ENCODE measurements around the gene RHBDL3. TPM values are rescaled to one million over a fixed set of nuclear protein-coding genes. Genes with fewer than 3 reads are reported as not detected.

Gene RHBDL3
- total and polyA plus RNA-seq, 2 of the 8 experiments (the other 6 are each of a cell fraction or from before 2014, with no cell fraction given), result 9.6 to 12.2 TPM

- no peak for TF ChIP-seq TCF12 (IDR thresholded peaks at IDR 0.05; ENCODE audit: low read depth, low read length)
- TF ChIP-seq RXRA (IDR thresholded peaks at IDR 0.05; ENCODE audit: insufficient read depth, low read depth, low read length), result no peak
- TF ChIP-seq SIX5 (IDR thresholded peaks at IDR 0.05; ENCODE audit: low read depth, low read length), result no peak
- TF ChIP-seq ASH2L (IDR thresholded peaks at IDR 0.05; ENCODE audit: low read length), result no peak
- TF ChIP-seq MAFK (IDR thresholded peaks at IDR 0.05; ENCODE audit: low read depth, low read length), result no peak
- TF ChIP-seq CEBPB (IDR thresholded peaks at IDR 0.05; ENCODE audit: low read depth, low read length), result no peak
- TF ChIP-seq CREB1 (IDR thresholded peaks at IDR 0.05), result no peak
- 93% methylated on average over 3 of the region's 3 CpGs; no CpG with 5 or more reads in 1 of the 2 experiments for WGBS, 2 experiments (ENCODE audit: extremely low coverage in 1 of 2, insufficient coverage in 1 of 2, insufficient read length in 1 of 2, insufficient replicate concordance in 2 of 2, low coverage in 1 of 2, low lambda C conversion rate in 2 of 2, missing lambda C conversion rate in 1 of 2)
- CTCF ChIA-PET (ENCODE audit: partially characterized antibody), result interaction anchor here (1.0 to 1.3 kb wide), 2 partner anchors 10 to 12 kb away, joined by 4 to 5 read pairs; no protein-coding TSS in a partner anchor
These were observed 65.8 kb downstream of the RHBDL3 start for GRCh38 chr17:32331243-32332040.

More at GRCh38 chr17:32331243-32332040, 65.8 kb downstream of the RHBDL3 start:
- Histone ChIP-seq H4K20me1 (replicated peaks in 1 of 2; ENCODE audit: control insufficient read depth in 1 of 2, insufficient read depth in 2 of 2, low read length in 2 of 2) (no peaks in the 10 kb centered on the region), H2BK20ac (ENCODE audit: low read length) (no peak overlapping the region), H4K91ac (replicated peaks; ENCODE audit: insufficient read length, low read length) (no peak overlapping the region), H3K23me2 (ENCODE audit: low read depth, low read length) (no peaks in the 10 kb centered on the region), H3K4me2 (ENCODE audit: insufficient read depth in 1 of 2, low read depth in 2 of 2, low read length in 2 of 2) (no peak overlapping the region), H4K8ac (ENCODE audit: extremely low read depth, insufficient read depth, low read length) (no peak overlapping the region), H3K4ac (replicated peaks; ENCODE audit: insufficient read length, low read depth, low read length) (no peak overlapping the region), H3K4me3 (ENCODE audit: extremely low read depth in 1 of 4, insufficient read depth in 2 of 4, low read depth in 3 of 4, low read length in 4 of 4) (no peak overlapping the region), H3K4me1 (replicated peaks in 1 of 4; ENCODE audit: control insufficient read depth in 3 of 4, insufficient read depth in 4 of 4, low read length in 3 of 4) (no peaks in the 10 kb centered on the region), H3K9ac (replicated peaks in 1 of 4; ENCODE audit: extremely low read depth in 1 of 4, low read depth in 3 of 4, low read length in 3 of 4) (no peak overlapping the region), H3K27me3 (replicated peaks in 1 of 4; ENCODE audit: control insufficient read depth in 3 of 4, extremely low read depth in 1 of 4, insufficient read depth in 3 of 4, low read length in 3 of 4) (no peaks in the 10 kb centered on the region), H2AK5ac (ENCODE audit: low read depth, low read length) (no peak overlapping the region), H3K9me3 (ENCODE audit: insufficient read depth in 2 of 2, low read depth in 1 of 2, low read length in 1 of 2) (no peaks in the 10 kb centered on the region), H2BK5ac (ENCODE audit: low read depth, low read length) (no peak overlapping the region), H3K18ac (ENCODE audit: extremely low read depth, low read length) (no peak overlapping the region), H3K79me1 (ENCODE audit: low read depth, low read length) (no peaks in the 10 kb centered on the region), H3K27ac (ENCODE audit: low read depth, low read length) (no peak overlapping the region), H3K23ac (ENCODE audit: insufficient read length) (no peak overlapping the region), H3K36me3 (ENCODE audit: control insufficient read depth in 2 of 4, insufficient read depth in 4 of 4, low read length in 3 of 4) (peaks cover 12 to 31% (median 19%) of the 10 kb centered on the region in 4 experiments), H2BK12ac (ENCODE audit: low read depth, low read length) (no peak overlapping the region), H3K56ac (replicated peaks; ENCODE audit: insufficient read length, low read depth, low read length) (no peak overlapping the region), H3K79me2 (ENCODE audit: control insufficient read depth in 1 of 2, insufficient read depth in 2 of 2, low read length in 2 of 2) (no peaks in the 10 kb centered on the region), H3K14ac (ENCODE audit: insufficient read length) (no peak overlapping the region), H2AFZ (ENCODE audit: low read length) (no peak overlapping the region), H2BK120ac (replicated peaks; ENCODE audit: low read depth, low read length) (no peak overlapping the region), H4K5ac (ENCODE audit: insufficient read length, low read depth, low read length) (no peak overlapping the region), H2BK15ac (ENCODE audit: low read length) (no peak overlapping the region)
- POLR2A ChIA-PET (ENCODE audit: partially characterized antibody), result interaction anchor here (1.6 to 2.7 kb wide), 3 partner anchors 9 to 20 kb away, joined by 7 to 8 read pairs (median 7); no protein-coding TSS in a partner anchor
- FAIRE-seq (no peak), DNase-seq (ENCODE audit: low read depth in 1 of 2, low spot score in 2 of 2) (no peak)
